NCI-H146 treated with DMSO at 0.1 percent for 48 hours (cell line): ENCODE measurements around the gene SHISA9.
"Not testable (repeated sequence)": the region's sequence is repeated elsewhere in the genome, so short reads cannot be mapped to it uniquely, and the experiment has no call there.

Experiments
- DNase-seq: peaks from one replicate; lab custom pipeline; 2025; ENCODE audit not compliant: unreplicated experiment; lab: John Stamatoyannopoulos, UW

Gene SHISA9

GRCh38 chr16:12901597-12902461 is at the start of gene SHISA9:
SHISA9 (plus strand) TSS chr16:12901598.
- no peak for DNase-seq

GRCh38 chr16:12853972-12854371 is 47.4 kb upstream of the SHISA9 start:
- no peak for DNase-seq

- not testable (repeated sequence) for DNase-seq
Measured at GRCh38 chr16:12857435-12857834, 44.0 kb upstream of the SHISA9 start.

- no peak for DNase-seq
Measured at GRCh38 chr16:12862327-12862726, 39.1 kb upstream of the SHISA9 start.

GRCh38 chr16:12862941-12863340 is 38.5 kb upstream of the SHISA9 start:
- DNase-seq = no peak

- no peak for DNase-seq
Measured at GRCh38 chr16:12866981-12867551, 34.3 kb upstream of the SHISA9 start.

GRCh38 chr16:12868169-12868568 is 33.2 kb upstream of the SHISA9 start:
- no peak for DNase-seq

- no peak for DNase-seq
Measured at GRCh38 chr16:12868788-12869187, 32.6 kb upstream of the SHISA9 start.

GRCh38 chr16:12869698-12870427 is 31.5 kb upstream of the SHISA9 start:
- no peak for DNase-seq

- DNase-seq = no peak
Measured at GRCh38 chr16:12871784-12872183, 29.6 kb upstream of the SHISA9 start.

GRCh38 chr16:12874186-12874585 is 27.2 kb upstream of the SHISA9 start:
- DNase-seq = no peak

- no peak for DNase-seq
Measured at GRCh38 chr16:12876778-12877177, 24.6 kb upstream of the SHISA9 start.

- DNase-seq = no peak
Measured at GRCh38 chr16:12878973-12879372, 22.4 kb upstream of the SHISA9 start.

GRCh38 chr16:12879812-12880211 is 21.6 kb upstream of the SHISA9 start:
- no peak for DNase-seq

GRCh38 chr16:12881182-12881581 is 20.2 kb upstream of the SHISA9 start:
- DNase-seq = no peak

- DNase-seq = no peak
Measured at GRCh38 chr16:12881740-12882139, 19.7 kb upstream of the SHISA9 start.

GRCh38 chr16:12885742-12886141 is 15.7 kb upstream of the SHISA9 start:
- DNase-seq = no peak

- DNase-seq = no peak
Measured at GRCh38 chr16:12891836-12892235, 9.6 kb upstream of the SHISA9 start.

GRCh38 chr16:12893050-12893750 is 8.2 kb upstream of the SHISA9 start:
- no peak for DNase-seq

GRCh38 chr16:12896562-12896961 is 4.8 kb upstream of the SHISA9 start:
- DNase-seq = peak; percentile 27

GRCh38 chr16:12898551-12898950 is 2.8 kb upstream of the SHISA9 start:
- DNase-seq = no peak
